Gastroesophageal sphincter (tissue), 3 donors: ENCODE data around the gene HCFC1R1.
"Not testable (repeated sequence)": the region's sequence is repeated elsewhere in the genome, so short reads cannot be mapped to it uniquely, and the experiment has no call there.

Source experiments
- EP300 ChIP-seq: sonication (generic); formaldehyde crosslinking; IDR thresholded peaks from one replicate; pipeline ENCODE4 v1.6.1; 2017; ENCODE audit warnings: antibody characterized with exemption, mild to moderate bottlenecking
- POLR2A ChIP-seq, 2 donors: fragments of 450-650 bp; IDR thresholded peaks; one replicate each; pipeline ENCODE4 v1.6.1; 2017; ENCODE audit warnings: antibody characterized with exemption in 2 of 2, mild to moderate bottlenecking in 2 of 2, moderate library complexity in 1 of 2
- POLR2AphosphoS5 ChIP-seq: sonication (generic); formaldehyde crosslinking; IDR thresholded peaks from one replicate; pipeline ENCODE4 v1.6.1; 2017; ENCODE audit warnings: antibody characterized with exemption
- TF ChIP-seq, protein P1 (sequence below), 4 experiments: fragments of 200-600 bp in 2 of 4; fragments of 450-650 bp in 2 of 4; sonication (generic) in 1 of 4; IDR thresholded peaks; one replicate each; pipeline ENCODE4 v1.5.1; 2017 to 2019; ENCODE audit warnings: antibody characterized with exemption in 4 of 4, mild to moderate bottlenecking in 2 of 4, moderate library complexity in 2 of 4

DNA sequence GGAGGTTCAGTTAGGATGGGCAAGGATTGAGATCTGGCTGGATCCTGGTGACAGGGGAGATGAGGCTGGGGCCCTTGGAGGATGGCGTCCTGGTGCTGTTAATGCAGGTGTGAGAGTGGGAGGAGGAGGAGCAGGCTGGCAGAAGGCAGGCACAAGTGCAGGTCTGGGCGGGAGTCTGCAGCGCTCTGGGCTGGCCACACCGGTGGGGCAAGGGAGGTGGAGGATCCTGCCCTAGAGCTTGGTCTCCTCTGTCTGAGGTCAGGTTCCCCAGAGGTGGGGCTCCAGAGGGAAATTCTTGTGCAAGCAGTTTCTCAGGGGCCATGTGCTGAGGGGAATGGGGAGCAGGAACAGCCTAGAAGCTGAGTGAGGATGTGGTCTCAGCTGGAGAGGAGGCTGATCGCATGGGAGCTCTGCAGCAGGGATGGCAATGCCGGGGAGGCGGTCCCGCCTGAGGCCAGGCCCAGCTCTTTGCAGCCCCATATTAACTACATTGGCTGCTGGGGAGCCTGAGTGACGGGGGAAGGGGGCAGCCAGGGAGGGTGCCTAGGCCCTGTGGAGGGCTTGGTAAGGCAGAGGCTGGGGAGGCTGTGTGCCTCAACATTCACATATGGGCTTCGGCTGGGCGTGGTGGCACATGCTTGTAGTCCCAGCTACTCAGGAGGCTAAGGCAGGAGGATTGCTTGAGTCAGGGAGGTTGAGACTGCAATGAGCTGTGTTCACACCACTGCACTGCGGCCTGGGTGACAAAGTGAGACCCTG is 29.0 kb upstream of the HCFC1R1 start:
- TF ChIP-seq, protein P1, sequence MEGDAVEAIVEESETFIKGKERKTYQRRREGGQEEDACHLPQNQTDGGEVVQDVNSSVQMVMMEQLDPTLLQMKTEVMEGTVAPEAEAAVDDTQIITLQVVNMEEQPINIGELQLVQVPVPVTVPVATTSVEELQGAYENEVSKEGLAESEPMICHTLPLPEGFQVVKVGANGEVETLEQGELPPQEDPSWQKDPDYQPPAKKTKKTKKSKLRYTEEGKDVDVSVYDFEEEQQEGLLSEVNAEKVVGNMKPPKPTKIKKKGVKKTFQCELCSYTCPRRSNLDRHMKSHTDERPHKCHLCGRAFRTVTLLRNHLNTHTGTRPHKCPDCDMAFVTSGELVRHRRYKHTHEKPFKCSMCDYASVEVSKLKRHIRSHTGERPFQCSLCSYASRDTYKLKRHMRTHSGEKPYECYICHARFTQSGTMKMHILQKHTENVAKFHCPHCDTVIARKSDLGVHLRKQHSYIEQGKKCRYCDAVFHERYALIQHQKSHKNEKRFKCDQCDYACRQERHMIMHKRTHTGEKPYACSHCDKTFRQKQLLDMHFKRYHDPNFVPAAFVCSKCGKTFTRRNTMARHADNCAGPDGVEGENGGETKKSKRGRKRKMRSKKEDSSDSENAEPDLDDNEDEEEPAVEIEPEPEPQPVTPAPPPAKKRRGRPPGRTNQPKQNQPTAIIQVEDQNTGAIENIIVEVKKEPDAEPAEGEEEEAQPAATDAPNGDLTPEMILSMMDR (IDR thresholded peaks at IDR 0.05), result not testable (repeated sequence)
- not testable (repeated sequence) for TF ChIP-seq POLR2A (IDR thresholded peaks at IDR 0.05); EP300; POLR2AphosphoS5
